NCI-H82 (cell line): Measurements from ENCODE around the gene MAGI1.
"Not testable (repeated sequence)": the region's sequence is repeated elsewhere in the genome, so short reads cannot be mapped to it uniquely, and the experiment has no call there.

ENCODE experiments used
- DNase-seq: peaks from one replicate; lab custom pipeline; 2025; lab: John Stamatoyannopoulos, UW

MAGI1 gene

DNA sequence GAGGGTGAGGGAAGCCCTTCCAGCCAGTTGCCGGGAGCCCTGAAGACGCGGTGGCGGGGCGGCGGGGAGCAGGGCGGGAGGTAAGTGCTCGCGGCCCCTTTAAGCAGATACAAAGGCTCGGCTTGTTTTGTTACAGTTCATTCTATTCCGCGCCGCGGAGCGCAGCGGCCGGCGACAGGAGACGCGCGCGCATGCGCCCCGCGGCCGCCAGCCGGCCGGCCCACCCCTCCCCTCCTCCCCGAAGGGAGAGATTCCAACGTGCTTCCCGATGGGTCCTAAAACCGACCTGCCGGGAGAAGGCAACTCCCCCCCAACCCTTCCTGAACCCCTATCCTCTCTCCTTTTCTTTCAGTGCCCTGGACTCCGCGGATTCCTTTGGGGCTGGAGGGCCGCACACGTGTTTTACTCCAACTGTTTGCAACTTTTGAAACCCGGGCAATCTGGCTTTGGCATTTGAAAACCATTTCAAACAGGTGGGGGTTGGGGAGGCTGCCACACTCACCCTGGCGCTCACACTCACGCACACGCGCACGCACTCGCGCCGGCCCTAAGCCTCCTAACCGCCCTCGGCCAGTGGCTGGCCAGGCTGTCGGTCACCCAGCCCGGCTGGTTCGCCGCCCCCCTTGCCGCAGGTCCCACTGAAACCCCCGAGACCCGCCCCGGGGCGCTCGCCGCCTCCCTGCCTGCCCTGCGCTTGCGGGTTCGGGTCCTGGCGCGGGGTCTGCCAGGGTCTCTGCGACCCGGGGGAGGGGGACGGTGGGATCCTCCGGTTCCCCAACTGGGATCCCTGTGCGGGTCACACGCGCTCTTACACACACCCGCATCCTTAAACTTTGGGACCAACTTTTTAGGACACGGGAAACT is at the start of gene MAGI1:
TSS of gene MAGI1 (minus strand) at position 193 of the 864 bp plus-strand sequence. CDS start 610 bp downstream, outside the sequence.
- peak; percentile 95 for DNase-seq

DNA sequence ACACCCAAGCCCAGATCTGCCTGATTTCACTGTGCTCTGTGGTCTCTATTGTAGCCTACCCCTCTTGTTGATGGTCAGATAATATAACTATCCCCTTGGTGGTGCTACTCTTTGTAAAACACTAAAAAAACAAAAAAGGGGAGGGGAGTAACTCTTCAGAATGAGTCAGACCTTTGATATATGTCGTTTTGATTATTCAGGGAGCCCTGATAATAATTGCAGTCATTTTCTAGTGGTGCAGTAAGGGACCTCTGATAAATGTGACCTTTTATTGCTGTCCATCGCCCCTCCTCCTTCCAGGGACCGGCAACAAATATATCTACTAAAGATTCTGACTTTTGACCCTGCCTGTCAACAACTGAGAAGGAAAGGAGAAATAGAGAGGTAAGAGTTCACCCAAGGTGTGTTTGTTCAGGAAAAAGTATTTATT is 45.1 kb upstream of the MAGI1 start:
- no peak for DNase-seq

DNA sequence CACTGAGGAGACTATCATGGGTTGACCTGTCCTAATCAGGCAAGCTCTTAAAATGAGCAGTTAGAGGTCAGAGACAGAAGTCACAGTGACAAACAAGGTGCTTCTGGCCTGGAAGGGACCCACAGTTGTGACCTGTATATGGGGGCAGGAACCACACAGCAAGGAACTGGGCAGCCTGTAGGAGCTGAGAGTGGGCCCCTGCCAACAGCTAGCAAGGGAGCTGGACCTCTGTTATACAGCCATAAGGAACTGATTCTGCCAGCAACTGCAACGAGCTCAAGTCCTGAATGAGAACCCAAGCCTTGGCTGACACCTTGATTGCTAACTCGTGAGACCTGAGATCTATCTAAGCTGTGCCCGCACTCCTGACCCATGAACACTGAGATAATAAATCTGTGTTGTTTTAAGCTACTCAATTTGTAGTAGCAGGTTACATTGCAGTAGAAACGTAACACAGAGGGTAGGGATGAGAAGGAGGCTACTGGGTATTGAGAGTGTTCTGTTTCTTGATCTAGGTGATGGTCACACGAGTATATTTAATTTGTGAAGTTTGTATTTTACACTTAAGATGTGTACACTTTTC is 44.5 kb upstream of the MAGI1 start:
- no peak for DNase-seq

DNA sequence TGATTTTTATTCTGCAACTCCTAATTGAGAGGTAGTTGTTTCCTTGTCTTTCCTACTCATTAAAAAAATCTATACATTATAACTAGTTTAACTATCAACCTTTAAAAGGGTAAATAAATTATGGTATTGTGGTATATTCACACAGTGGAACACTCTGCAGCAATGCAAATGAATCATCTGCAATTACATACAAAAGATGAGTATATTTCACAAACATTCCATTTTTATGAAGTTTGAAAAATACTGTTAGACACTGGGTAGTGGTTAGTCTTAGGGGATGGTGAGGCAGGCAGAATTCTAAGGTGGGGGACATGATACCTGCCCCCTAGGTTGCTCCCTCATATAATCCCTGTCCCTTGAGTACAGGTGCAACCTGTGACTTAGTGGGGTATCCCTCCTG is 44.0 kb upstream of the MAGI1 start:
- no peak for DNase-seq

DNA sequence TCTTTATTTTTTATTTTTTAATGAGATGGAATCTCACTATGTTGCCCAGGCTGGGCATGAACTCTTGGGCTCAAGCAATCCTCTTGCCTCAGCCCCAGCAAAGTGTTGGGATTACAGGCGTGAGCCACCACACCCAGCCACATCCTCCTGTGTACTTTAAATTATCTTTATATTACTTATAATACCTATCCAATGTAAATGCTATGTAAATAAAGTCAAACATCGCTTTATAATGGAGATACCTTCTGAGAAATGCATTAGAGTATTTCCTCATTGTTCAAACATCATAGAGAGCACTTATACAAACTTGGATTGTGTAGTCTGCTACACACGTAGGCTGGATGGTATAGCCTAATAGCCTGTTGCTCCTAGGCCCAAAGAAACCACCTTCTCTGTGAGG is 41.4 kb upstream of the MAGI1 start:
- DNase-seq: no peak

DNA sequence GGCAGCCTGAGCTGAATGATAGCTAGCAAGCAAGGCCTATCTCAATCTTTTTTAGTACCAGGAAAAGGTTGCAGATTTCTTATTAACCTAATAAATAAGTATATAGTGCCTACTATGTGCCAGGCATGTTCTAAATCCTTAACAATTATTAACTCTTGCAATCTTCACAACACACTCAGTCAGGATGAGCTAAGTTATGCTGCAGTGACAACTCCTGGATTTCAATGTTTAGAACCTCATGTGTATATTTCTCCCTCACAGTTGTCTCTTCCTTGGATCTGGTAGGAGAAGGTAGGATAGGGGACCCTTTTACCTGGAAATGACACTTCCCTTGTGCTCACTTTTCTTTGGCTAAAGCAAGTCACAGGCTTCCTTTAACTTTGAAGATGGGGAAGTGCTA is 39.3 kb upstream of the MAGI1 start:
- DNase-seq: no peak

DNA sequence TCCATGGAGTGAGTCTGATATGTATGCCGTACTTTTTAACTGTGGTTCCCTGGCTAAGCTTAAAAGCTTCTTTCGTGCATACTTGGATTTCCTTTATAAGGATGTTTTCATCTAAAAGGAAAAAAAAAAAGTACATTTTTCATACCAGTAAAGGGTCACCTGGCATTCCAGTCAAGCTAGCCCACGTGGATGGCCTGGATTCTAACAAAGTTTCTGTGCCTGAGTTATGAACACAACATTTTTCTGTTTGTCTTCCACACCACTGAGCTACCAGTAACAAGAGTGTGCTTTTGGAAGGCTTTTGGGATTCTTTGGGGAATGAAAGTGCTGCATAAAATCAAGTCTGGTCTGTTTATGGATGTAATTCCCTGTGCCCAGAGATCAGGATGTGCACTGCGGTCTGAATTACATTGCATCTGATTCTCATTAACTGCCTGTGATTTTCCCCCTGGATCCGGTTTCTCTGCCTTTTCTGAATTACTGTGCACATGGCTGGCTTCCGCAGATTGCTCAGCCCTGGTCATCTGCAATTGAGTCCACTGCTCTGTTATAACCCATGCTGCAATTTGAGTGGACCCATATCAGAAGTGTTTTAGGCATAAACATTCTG is 38.2 kb upstream of the MAGI1 start:
- no peak for DNase-seq

DNA sequence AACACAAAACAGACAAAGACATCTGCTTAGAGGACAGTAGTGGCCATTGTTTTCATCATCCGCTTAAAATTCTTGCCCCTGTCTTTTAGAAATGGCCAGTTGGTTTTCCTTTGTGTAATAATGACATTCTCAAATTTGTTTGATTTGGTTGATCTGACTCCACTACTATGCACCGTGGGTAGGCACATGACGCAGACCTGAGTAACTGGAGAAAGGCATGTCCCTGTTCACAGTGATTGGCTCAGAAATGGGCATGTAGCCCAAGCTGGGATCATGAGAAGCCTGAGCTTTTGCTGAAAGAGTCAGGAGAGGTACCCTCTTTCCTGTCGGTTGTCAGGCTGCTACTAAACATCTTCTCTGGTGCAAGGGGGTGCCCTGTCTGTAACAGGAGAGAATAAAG is 36.6 kb upstream of the MAGI1 start:
- DNase-seq: no peak

DNA sequence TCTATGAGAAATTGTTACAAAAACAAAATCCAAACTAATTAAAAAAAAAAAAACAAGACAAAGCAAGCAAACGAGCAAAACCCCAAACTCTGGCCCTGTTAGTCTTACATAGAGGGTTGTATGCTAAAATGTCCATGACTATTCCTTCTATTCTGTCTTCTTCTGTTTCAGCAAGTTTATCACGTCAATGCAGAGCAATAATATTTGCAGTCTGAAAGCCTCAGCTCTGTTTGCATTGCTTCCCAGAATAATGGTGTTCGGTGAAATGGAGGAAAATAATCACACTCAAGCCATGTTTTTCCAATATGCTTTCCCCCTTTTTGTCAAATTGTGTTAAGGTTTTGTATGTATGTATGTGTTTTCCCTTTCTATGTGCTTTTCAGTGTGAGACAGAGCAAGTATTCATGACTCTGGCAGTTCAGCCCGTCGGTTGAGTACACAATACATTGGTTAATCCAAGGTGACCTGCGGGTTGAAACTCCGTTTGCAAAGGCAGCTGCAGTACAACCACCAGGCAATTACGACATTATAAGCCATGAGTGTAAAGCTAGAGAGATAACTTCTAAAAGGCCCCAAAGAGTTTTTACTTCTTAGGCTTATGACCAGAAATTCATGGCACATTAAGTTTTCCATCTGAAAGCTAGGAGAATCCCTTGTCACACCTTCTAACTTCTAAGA is 34.9 kb upstream of the MAGI1 start:
- peak; percentile 16 for DNase-seq

DNA sequence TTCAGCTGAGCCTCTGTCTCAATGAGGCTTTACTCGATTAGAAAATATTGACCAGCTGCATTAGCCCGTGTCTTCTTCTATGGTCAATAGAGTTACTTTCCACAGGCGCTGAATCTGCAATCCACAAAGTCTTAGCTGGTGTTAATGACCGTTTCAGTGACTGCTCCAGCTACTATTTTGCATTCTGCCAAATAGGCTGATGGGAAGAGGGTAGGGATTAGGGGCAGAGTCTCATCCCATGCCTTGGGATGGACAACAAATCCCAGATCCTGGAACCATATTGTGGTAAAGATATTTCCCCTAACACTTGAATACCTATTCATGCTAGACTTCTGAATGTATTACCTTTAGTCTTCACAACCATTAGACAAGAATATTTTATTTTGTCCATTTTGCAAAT is 29.5 kb upstream of the MAGI1 start:
- peak; percentile 54 for DNase-seq

DNA sequence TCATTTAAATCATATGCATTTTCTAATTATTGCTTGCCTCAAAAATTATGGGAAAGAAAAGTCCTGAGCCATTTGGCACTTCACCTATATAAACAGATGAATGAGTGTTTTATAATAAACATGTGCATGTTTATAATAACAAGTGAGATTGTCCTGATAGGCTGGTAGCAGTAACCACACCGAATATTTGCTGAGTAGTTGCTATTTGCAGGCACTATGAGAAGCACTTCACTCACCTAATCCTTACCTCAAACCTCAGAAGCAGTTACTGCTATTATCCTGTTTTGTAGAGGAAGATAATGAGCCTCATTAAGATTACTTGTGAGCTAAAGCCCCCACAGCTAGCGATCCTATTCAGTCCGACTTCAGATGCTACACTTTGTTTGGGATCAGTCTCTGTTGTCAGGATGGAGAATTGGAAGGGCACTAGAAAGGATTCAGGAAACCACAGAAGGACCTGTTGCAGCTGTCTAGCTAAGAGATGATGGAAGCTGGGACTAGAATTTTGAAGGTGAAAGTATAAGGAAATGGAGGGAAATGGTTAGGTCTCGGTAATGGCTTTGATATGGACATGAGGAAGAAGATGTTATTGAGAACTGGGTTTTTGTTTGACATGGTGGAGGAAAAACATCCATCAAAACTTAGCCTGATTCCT is 28.4 kb upstream of the MAGI1 start:
- DNase-seq: peak; percentile 79

DNA sequence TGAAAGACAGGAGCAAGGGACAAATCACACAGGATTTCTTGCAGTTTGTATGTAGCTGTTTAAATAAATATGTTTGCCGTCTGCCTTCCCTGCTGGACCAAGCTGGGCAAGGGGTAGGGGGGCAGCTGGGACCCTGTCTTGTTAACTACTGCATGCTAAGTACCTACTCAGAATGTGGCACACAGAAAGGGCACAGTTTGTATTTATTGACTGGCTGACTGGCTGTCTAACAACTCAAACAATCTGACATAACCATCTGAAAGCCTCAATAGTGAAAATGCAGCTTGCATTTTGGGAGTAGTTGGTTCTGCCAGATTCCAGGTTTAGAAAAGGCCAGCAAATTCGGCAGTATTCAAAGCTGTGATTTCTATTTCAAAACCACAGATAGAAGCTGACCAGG is 16.6 kb upstream of the MAGI1 start:
- no peak for DNase-seq

DNA sequence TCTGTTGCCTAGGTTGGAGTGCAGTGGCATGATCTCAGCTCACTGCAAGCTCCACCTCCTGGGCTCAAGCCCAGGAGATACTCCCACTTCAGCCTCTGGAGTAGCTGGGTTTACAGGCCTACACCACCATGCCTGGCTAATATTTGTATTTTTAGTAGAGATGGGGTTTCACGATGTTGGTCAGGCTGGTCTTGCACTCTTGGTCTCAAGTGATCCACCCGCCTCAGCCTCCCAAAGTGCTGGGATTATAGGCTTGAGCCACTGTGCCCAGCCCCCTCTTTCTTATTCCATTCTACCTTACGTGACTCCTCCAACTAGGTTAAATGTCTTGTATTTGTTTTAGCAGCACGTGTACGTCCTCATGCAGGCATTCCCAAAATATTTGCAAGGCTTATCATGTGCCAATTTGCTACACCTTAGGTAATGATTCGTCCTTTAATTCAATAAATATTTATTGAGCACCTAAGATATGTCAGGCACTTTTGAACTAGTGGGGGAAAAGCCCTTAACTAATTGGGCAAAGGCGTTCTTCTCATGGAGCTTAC is 14.9 kb upstream of the MAGI1 start:
- no peak for DNase-seq

DNA sequence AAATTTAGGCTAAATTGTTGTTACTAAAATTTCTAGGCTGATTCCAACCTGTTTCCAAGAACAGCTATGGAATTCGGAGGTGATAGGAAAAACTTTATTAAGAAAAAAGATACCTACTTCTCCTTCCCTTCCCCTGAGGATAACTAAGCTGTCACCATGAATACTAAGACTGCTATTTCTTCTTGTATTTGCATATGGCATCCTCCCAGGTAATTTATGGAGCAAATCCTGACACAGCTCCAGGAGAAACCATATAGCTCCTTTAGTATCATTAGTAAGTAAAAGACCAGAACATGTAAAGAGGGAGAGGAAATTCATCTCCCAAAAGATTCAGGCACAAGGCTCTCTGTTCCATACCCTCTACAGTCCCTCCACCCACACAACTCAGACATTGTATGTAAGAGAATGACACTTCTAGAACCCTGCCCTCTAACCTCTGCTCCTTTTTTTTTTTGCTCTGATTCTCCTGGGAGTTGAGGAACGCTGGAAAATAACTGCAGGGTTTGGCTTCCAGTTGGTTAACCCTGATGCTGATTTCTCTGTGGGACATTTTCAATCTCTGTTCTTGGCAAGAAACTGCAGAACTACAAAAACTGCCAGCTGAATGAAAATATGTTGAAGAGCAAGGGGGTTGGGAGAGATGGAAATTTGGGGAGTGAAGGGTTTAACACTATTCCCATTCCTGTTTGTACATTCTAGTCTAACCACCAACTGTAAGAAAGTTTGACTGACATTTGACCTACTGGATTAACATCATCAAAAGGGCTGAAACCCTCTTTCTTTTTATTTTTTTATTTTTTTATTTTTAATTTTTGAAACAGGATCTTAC is 14.2 kb upstream of the MAGI1 start:
- DNase-seq: no peak

DNA sequence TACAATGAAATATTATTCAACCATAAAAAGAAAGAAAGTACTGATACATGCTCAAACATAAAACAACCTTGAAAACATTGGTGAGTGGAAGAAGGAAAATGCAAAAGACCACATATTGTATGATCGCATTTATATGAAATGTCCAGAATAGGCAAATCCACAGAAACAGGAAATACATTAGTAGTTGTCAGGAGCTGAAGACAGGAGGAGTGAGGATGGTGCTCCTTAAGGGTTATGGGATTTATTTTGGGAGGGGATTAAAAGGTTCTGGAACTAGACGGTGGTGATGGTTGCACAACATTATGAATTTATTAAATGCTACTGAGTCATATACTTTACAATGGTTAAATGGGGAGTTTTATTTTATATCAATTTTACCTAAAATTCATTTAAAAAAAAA is 12.1 kb upstream of the MAGI1 start:
- DNase-seq: no peak

DNA sequence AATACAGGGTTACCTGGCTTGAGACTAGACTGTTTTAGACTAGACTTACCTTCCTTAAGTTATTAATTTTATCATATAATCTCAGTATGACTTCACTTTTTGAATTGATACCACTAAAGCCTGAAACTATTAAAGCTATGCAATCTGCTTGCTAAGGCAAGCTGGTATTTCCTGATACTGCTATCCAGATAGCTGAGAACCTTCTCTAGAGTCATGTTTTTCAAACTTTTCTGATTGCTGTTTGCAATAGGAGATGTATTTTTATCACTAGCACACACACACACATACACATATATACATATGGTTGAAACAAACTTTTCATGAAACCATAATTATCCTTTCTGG is 9.3 kb upstream of the MAGI1 start:
- no peak for DNase-seq

DNA sequence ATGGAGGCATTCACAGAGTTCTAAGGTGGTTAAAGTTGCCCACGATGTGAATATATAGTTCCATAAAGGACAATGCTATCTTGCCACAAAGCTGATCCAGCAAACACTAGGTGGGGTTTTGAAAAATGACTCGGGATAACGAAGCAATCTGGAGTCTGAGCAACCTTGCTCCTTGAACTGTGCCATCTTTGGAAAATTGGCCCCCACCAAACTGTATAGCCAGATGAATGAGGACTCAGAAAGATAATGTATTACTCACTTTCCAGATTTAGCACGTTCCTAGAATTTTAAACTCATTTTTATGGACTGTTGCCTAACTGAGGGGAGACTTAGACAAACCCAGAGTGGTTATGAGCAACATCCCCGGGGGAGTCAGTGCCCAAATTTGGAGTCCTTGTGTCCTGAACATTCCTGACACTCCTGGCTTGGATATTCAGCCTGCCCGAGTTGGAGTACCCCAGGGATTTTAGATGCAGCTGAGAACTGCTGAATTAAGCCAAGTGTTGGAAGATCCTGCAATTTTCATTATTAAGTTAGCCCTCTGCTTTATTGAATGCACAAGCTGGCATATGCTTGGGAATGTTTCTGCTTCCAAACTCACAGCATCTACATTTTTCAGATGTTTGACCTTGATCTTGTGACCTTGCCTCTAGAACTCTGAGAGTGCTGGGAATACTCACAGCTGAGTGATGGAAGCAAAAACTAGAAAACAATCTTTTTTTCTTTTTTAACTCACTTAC is 8.8 kb upstream of the MAGI1 start:
- peak; percentile 3 for DNase-seq

DNA sequence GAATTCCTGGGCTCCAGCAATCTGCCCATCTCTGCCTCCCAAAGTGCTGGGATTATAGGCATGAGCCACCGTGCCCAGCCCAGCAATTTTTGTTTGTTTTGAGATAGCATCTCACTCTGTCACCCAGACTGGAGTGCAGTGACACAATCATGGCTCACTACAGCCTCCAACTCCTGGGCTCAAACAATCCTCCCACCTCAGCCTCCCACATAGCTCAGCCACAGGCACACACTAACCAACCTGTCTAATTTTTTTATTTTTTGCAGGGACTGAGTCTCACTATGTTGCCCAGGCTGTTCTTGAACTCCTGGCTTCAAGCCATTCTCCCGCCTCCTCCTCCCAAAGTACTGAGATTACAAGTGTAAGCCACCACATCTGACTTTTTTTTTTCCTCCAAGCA is 7.6 kb upstream of the MAGI1 start:
- DNase-seq: not testable (repeated sequence)

DNA sequence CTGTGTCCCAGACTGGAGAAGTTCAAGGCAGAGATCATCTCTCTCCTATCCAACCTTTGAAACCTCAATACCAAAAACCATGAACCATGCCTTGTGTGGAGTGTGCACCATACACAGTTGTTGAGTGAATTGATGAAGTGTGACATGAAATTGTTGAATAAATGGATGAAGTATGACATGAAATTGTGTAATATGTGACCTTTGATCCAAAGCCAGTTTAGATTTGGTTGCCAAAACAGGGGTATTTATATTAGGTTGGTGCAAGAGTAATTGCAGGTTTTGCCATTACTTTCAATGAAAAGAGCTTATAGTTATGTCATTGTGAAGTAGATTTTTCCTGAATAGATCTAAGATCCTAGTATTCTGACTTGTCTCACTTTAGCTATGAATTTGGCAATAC is 3.1 kb upstream of the MAGI1 start:
- DNase-seq: no peak

DNA sequence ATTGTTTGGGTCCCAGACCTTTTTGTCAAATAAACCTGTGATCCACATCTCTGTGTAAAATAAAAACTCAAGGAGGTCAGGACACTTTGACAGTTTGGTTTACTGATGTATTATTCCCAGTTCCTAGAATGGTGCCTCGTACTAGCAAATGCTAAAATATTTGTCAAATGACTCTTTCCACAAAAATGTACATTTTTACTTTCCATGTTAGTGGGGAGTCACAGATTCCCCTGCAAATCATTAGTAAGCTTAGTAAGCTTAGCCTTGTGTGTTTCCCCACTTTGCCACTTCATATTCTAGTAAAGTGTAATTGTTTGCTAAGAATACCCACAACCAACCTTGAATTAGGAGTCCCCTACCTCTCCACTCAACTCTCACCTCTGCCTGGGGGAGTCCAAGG is 2.4 kb upstream of the MAGI1 start:
- DNase-seq: no peak

DNA sequence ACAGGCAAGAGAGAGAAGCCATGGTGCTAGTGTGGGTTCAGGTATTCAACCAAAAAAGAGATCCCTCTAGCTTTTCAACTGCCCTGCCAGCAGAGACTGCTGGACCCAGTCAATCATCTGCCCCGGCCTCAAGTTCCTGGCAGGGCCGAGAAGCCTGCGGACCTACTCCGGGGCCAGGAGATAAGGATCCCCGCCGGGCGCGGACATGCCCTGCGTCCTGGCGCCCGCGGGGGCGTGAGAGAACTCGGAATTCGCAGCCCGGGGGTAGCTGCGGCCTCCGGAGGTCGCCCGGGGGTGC is 821 bp upstream of the MAGI1 start:
- peak; percentile 8 for DNase-seq
